Osteocyte (in vitro differentiated cells): Measurements from ENCODE around the gene LAMTOR1. TPM values are rescaled to one million over a fixed set of nuclear protein-coding genes. Genes with fewer than 3 reads are reported as not detected.

Experiments used
- DNase-seq: peaks from one replicate; pipeline ENCODE4 v3.0.0; 2021; ENCODE audit warnings: mixed read lengths; ENCODE audit not compliant: unreplicated experiment; ENCODE audit errors: extremely low spot score
- H3K27ac Mint-ChIP-seq: one replicate; pipeline ENCODE4 v1.8.0; 2021; ENCODE audit warnings: mild to moderate bottlenecking, mixed read lengths; ENCODE audit not compliant: unreplicated experiment
- H3K27me3 Mint-ChIP-seq: one replicate; pipeline ENCODE4 v1.8.0; 2021; ENCODE audit warnings: mixed read lengths; ENCODE audit not compliant: unreplicated experiment
- H3K36me3 Mint-ChIP-seq: one replicate; pipeline ENCODE4 v1.8.0; 2021; ENCODE audit warnings: mixed read lengths; ENCODE audit not compliant: unreplicated experiment
- H3K4me1 Mint-ChIP-seq: one replicate; pipeline ENCODE4 v1.8.0; 2021; ENCODE audit warnings: mixed read lengths; ENCODE audit not compliant: unreplicated experiment
- H3K4me3 Mint-ChIP-seq: one replicate; pipeline ENCODE4 v1.8.0; 2021; ENCODE audit warnings: mild to moderate bottlenecking, moderate library complexity, mixed read lengths; ENCODE audit not compliant: unreplicated experiment
- H3K9me3 Mint-ChIP-seq: one replicate; pipeline ENCODE4 v1.8.0; 2021; ENCODE audit warnings: mixed read lengths; ENCODE audit not compliant: unreplicated experiment
- total RNA-seq: library from RNA; stranded (reverse); gene quantifications from 2 replicates; pipeline ENCODE4 v1.2.1, GENCODE V29; 2021
- TF ChIP-seq, protein P1 (sequence below): fragments of 200-600 bp; sonication (generic); IDR thresholded peaks from 2 replicates; pipeline ENCODE4 v1.5.0; 2021; ENCODE audit warnings: antibody characterized with exemption, mild to moderate bottlenecking, moderate library complexity

The LAMTOR1 gene
- total RNA-seq, 1 donor from 2014 or later, result 96.8 TPM

DNA sequence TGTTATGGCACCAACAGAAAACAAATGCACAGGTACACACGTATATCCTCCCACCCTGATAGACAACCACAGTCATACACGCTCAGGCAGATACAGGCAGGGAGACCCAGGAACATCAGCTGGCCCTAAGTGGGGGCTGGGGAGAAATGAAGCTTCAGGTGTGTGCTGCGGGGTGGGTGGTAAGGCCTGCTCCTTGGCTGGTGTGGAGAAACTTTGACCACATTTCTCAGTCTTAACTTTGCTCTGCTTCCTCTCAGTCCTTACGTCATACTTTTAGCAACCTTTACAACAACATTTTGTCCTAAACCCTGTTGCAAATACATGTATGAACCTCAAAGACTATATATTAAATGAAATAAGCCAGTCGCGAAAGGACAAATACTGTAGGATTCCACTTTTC lies 16.1 kb upstream of the LAMTOR1 start:
- TF ChIP-seq, protein P1, sequence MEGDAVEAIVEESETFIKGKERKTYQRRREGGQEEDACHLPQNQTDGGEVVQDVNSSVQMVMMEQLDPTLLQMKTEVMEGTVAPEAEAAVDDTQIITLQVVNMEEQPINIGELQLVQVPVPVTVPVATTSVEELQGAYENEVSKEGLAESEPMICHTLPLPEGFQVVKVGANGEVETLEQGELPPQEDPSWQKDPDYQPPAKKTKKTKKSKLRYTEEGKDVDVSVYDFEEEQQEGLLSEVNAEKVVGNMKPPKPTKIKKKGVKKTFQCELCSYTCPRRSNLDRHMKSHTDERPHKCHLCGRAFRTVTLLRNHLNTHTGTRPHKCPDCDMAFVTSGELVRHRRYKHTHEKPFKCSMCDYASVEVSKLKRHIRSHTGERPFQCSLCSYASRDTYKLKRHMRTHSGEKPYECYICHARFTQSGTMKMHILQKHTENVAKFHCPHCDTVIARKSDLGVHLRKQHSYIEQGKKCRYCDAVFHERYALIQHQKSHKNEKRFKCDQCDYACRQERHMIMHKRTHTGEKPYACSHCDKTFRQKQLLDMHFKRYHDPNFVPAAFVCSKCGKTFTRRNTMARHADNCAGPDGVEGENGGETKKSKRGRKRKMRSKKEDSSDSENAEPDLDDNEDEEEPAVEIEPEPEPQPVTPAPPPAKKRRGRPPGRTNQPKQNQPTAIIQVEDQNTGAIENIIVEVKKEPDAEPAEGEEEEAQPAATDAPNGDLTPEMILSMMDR, result no peak
- H3K9me3 Mint-ChIP-seq, result no peaks in the 10 kb centered on the region
- H3K36me3 Mint-ChIP-seq, result no peaks in the 10 kb centered on the region
- H3K27me3 Mint-ChIP-seq, result peaks cover 15% of the 10 kb centered on the region
- DNase-seq, result no peak
- H3K4me1 Mint-ChIP-seq, result no peaks in the 10 kb centered on the region
- no peak overlapping the region for H3K27ac Mint-ChIP-seq
- H3K4me3 Mint-ChIP-seq, result no peak overlapping the region

DNA sequence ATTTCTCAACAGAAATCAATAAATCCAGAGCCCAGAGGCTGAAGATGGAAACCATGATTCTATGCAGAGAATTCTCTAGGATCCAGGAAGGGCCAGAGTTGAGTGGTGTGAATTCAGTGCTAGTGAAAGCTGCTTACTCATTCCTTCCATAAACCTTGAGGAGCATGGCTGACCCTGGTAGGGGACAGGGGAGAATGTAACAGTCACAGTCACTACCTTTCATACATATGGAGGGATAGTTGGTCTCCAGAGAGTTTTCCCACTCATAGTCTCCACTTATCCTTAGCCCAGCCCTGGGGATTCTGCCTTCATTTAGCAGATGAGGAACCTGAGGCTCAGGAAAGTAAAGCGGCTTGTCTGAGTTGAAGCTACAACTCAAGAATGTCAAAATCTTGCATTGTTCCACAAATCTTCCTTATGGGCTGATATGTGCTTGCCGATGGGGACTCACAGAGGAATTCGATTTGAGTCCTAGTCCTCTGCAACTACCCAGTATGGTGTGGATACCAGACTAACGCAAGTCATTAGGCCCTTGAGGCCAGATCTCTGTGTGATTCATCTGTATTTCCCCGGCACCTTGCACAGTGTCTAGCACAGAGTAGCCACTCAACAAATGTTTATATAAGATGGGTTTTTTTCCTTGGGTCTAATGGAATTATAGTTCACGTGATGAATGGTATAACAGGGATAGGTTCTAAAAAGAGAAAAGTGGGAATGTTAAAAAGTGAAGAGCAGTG lies 13.1 kb upstream of the LAMTOR1 start:
- Mint-ChIP-seq H3K4me1 (peaks cover 14% of the 10 kb centered on the region), H3K27me3 (peaks cover 4% of the 10 kb centered on the region), H3K9me3 (no peaks in the 10 kb centered on the region), H3K4me3 (no peak overlapping the region), H3K27ac (no peak overlapping the region), H3K36me3 (no peaks in the 10 kb centered on the region)
- DNase-seq, result no peak
- TF ChIP-seq, protein P1, result no peak

DNA sequence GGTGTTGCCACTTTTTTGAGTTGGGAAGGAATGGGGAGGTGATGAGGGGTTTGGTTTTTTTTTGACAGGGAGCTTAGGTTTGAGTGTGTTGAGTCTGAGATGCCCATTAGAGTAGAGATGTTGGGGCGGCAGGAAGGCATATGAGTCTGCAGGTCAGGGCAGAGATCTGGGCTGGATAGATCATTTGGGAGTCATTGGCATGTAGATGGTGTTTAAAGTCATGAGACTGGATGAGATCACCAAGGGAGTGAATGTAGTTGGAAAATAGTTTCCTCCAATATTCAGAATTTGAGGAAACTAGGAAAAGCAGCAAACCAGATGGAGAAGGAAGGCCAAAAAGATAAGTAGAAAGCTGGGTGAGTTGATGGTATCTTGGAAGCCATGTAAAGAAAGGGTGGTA lies 11.5 kb upstream of the LAMTOR1 start:
- no peak overlapping the region for H3K27ac Mint-ChIP-seq
- no peak overlapping the region for H3K4me3 Mint-ChIP-seq
- no peaks in the 10 kb centered on the region for H3K9me3 Mint-ChIP-seq
- H3K27me3 Mint-ChIP-seq, result no peaks in the 10 kb centered on the region
- H3K36me3 Mint-ChIP-seq, result no peaks in the 10 kb centered on the region
- DNase-seq, result no peak
- H3K4me1 Mint-ChIP-seq, result peaks cover 17% of the 10 kb centered on the region
- TF ChIP-seq, protein P1, result no peak

DNA sequence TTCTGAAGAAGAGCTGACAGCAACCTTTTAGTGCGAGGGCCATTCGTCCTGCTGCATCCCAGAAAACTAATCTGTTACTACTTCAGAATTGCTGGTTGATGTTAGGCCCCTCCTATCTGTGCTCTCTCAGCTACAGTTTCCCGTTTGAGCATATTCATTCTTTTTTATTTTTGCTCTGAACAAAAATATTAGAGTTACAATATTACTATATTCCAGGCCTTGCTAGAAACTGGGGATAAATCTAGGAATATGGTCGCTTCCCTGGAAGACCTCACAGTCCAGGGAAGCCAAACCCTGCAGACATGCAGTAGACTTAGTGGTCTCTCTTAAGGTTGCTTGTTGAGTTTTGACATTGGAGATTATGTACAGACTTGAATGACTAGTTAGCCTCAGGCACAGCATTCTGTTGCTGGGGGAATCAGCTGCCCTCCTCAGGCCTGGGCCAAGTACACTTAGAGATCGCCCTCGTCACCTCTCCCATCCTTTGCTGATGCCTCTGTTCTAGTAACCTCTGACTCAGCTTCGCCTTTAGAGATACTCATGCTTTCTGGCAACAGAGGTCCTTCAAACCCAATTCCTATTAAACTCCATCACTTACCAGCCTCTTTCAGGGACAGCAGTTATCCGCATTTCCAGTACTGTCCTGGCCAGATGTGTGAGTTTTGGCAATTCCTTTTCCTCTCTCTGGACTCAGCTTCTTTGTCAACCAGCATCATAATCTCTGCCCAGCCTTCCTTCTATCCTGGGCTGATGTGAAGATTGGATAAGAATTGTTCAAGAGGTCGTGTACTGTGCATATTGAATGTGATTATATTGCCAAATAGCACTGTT lies 10.1 kb upstream of the LAMTOR1 start:
- Mint-ChIP-seq H3K4me1 (peaks cover 17% of the 10 kb centered on the region), H3K36me3 (no peaks in the 10 kb centered on the region)
- no peak for DNase-seq

More for the DNA sequence above, 10.1 kb upstream of the LAMTOR1 start:
- peak overlapping the region; percentile 90 for H3K4me3 Mint-ChIP-seq
- peak overlapping the region; percentile 100 for H3K27ac Mint-ChIP-seq
- no peaks in the 10 kb centered on the region for H3K9me3 Mint-ChIP-seq
- H3K27me3 Mint-ChIP-seq, result no peaks in the 10 kb centered on the region
- TF ChIP-seq, protein P1, result no peak
